Hepatocyte (in vitro differentiated cells): ENCODE results near the gene DSCAML1. TPM values are rescaled to one million over a fixed set of nuclear protein-coding genes. Genes with fewer than 3 reads are reported as not detected.

Experiments
- DNase-seq: peaks from one replicate; pipeline ENCODE4 v3.0.0-alpha.2; 2016; ENCODE audit warnings: low spot score
- H2AFZ ChIP-seq: fragments of 200-600 bp; sonication (generic); 2 replicates; pipeline ENCODE4 v1.6.0; 2016; ENCODE audit warnings: antibody characterized with exemption, mild to moderate bottlenecking
- H3K27ac ChIP-seq: fragments of 200-600 bp; sonication (generic); 2 replicates; pipeline ENCODE4 v1.5.1; 2016; ENCODE audit warnings: mild to moderate bottlenecking
- H3K27me3 ChIP-seq: fragments of 200-600 bp; sonication (generic); 2 replicates; pipeline ENCODE4 v1.6.1; 2016
- H3K36me3 ChIP-seq: fragments of 200-600 bp; sonication (generic); replicated peaks from 2 replicates; pipeline ENCODE4 v1.5.1; 2016; ENCODE audit warnings: low read depth; ENCODE audit not compliant: insufficient read depth
- H3K4me1 ChIP-seq: fragments of 200-600 bp; sonication (generic); 2 replicates; pipeline ENCODE4 v1.5.1; 2016; ENCODE audit warnings: mild to moderate bottlenecking, moderate library complexity; ENCODE audit not compliant: insufficient read depth
- H3K4me2 ChIP-seq: fragments of 200-600 bp; sonication (generic); 2 replicates; pipeline ENCODE4 v1.6.0; 2016
- H3K4me3 ChIP-seq: fragments of 200-600 bp; sonication (generic); 2 replicates; pipeline ENCODE4 v1.5.1; 2016; ENCODE audit warnings: mild to moderate bottlenecking
- H3K79me2 ChIP-seq: fragments of 200-600 bp; sonication (generic); 2 replicates; pipeline ENCODE4 v1.6.0; 2017; ENCODE audit warnings: mild to moderate bottlenecking
- H3K9me2 ChIP-seq: fragments of 200-600 bp; sonication (generic); replicated peaks from 2 replicates; pipeline ENCODE4 v1.6.0; 2017; ENCODE audit warnings: mild to moderate bottlenecking; ENCODE audit not compliant: insufficient read depth
- H3K9me3 ChIP-seq: fragments of 200-600 bp; sonication (generic); 2 replicates; pipeline ENCODE4 v1.5.1; 2016; ENCODE audit warnings: low read depth, mild to moderate bottlenecking
- H4K20me1 ChIP-seq: fragments of 200-600 bp; sonication (generic); 2 replicates; pipeline ENCODE4 v1.6.0; 2016; ENCODE audit warnings: mild to moderate bottlenecking; ENCODE audit not compliant: insufficient read depth, poor library complexity, severe bottlenecking
- EZH2 ChIP-seq: fragments of 200-600 bp; sonication (generic); IDR thresholded peaks from 2 replicates; pipeline ENCODE4 v1.6.1; 2016; ENCODE audit warnings: antibody characterized with exemption, mild to moderate bottlenecking, borderline replicate concordance
- EZH2phosphoT487 ChIP-seq: fragments of 200-600 bp; sonication (generic); IDR thresholded peaks from one replicate; pipeline ENCODE4 v1.6.1; 2018; ENCODE audit warnings: antibody characterized with exemption, mild to moderate bottlenecking, low read depth, moderate library complexity; ENCODE audit not compliant: unreplicated experiment, severe bottlenecking
- WGBS: methylation state at CpG from one replicate; pipeline ENCODE4 v1.1.6; 2016; ENCODE audit warnings: low lambda C conversion rate; ENCODE audit errors: missing lambda C conversion rate; 5-methylcytosine and 5-hydroxymethylcytosine counted together
- polyA plus RNA-seq: library from polyadenylated mRNA; unstranded; fragments of >200 nt; fragmentation: Nextera tagmentation; extraction: Ambion mirVana; gene quantifications from 2 replicates; pipeline ENCODE4 v1.2.1, GENCODE V29; 2016
- total RNA-seq: library from RNA; depleted of rRNA; stranded (reverse); fragments of >200 nt; gene quantifications from 2 replicates; pipeline ENCODE4 v1.2.3, GENCODE V29; 2014
- TF ChIP-seq, protein P1 (sequence below): fragments of 200-600 bp; sonication (generic); IDR thresholded peaks from 2 replicates; pipeline ENCODE4 v1.5.1; 2016; ENCODE audit warnings: antibody characterized with exemption, mild to moderate bottlenecking; ENCODE audit not compliant: poor library complexity

DSCAML1 gene
- total and polyA plus RNA-seq, 2 experiments from 2014 or later = 0.46 to 2.6 TPM

DNA sequence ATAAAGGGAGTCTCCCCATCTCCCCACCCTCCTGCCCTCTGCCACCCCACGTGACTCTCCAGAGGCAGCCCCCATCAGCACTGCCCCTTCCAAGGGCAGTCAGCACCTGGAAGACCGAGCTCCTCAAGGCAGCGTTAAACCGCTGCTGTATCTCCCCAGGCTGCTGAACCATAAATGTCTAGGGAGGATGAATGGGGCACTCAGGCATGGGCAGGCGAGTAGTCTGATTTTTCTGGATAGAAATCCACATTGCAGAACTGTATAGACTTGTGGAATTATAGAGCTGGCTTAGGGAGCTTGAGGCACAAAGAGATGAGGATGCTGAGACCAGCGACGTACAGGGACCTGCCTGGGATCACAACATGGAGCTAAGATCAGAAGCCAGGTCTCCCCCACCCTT lies 269.7 kb downstream of the DSCAML1 start:
- H3K27ac ChIP-seq = no peak overlapping the region

DNA sequence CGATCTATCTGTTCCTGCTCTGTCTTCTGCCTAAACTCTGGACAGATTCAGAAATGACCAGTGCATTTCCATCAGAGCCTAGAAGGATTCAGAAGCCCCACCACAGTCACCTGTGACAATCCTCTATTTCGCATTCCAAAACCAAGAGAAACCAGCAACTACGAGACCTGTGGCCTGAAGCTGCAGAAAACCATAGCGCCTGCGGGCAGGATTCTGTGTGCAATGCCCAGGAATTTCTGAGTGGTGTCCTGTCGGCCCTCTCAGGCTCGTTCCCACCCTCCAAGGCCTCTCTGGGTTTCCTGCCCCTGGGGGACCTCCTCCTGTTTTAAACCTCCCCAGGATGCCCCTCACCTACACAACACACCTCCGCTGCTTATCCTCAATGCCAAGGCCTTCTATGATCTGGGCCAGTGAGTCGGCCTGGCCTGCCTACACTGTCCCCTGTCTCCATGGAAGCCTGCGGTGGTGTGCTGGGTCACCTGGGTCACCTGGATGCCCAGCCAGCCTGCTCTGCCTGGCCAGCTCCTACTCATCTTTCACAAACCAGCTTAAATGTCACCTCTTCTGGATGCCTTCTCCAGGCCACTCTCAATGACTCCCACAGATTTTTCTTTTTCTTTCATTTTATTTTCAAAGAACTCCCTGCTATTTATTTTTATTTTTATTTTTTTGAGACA lies 271.0 kb downstream of the DSCAML1 start:
- no peak overlapping the region for H2AFZ ChIP-seq
- no peaks in the 10 kb centered on the region for H3K79me2 ChIP-seq
- H4K20me1 ChIP-seq = no peaks in the 10 kb centered on the region
- H3K9me3 ChIP-seq = no peaks in the 10 kb centered on the region
- no peaks in the 10 kb centered on the region for H3K4me1 ChIP-seq
- no peaks in the 10 kb centered on the region for H3K27me3 ChIP-seq
- H3K4me3 ChIP-seq = no peak overlapping the region
- no peak overlapping the region for H3K4me2 ChIP-seq
- TF ChIP-seq, protein P1, sequence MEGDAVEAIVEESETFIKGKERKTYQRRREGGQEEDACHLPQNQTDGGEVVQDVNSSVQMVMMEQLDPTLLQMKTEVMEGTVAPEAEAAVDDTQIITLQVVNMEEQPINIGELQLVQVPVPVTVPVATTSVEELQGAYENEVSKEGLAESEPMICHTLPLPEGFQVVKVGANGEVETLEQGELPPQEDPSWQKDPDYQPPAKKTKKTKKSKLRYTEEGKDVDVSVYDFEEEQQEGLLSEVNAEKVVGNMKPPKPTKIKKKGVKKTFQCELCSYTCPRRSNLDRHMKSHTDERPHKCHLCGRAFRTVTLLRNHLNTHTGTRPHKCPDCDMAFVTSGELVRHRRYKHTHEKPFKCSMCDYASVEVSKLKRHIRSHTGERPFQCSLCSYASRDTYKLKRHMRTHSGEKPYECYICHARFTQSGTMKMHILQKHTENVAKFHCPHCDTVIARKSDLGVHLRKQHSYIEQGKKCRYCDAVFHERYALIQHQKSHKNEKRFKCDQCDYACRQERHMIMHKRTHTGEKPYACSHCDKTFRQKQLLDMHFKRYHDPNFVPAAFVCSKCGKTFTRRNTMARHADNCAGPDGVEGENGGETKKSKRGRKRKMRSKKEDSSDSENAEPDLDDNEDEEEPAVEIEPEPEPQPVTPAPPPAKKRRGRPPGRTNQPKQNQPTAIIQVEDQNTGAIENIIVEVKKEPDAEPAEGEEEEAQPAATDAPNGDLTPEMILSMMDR = no peak
- WGBS = 86% methylated on average over 10 of the region's 10 CpGs
- no peaks in the 10 kb centered on the region for H3K9me2 ChIP-seq
- H3K27ac ChIP-seq = no peak overlapping the region
- no peak for DNase-seq
- H3K36me3 ChIP-seq = no peaks in the 10 kb centered on the region

More for the DNA sequence above, 269.7 kb downstream of the DSCAML1 start:
- Histone ChIP-seq H3K27me3 (no peaks in the 10 kb centered on the region), H4K20me1 (no peaks in the 10 kb centered on the region), H3K4me1 (no peaks in the 10 kb centered on the region), H3K36me3 (no peaks in the 10 kb centered on the region), H2AFZ (no peak overlapping the region), H3K4me3 (no peak overlapping the region), H3K9me3 (no peaks in the 10 kb centered on the region), H3K9me2 (no peaks in the 10 kb centered on the region), H3K79me2 (no peaks in the 10 kb centered on the region), H3K4me2 (no peak overlapping the region)
- no peak for DNase-seq
- no peak for TF ChIP-seq EZH2
- TF ChIP-seq, protein P1 = no peak
- no peak for TF ChIP-seq EZH2phosphoT487
- WGBS = 78% methylated on average over 7 of the region's 7 CpGs

DNA sequence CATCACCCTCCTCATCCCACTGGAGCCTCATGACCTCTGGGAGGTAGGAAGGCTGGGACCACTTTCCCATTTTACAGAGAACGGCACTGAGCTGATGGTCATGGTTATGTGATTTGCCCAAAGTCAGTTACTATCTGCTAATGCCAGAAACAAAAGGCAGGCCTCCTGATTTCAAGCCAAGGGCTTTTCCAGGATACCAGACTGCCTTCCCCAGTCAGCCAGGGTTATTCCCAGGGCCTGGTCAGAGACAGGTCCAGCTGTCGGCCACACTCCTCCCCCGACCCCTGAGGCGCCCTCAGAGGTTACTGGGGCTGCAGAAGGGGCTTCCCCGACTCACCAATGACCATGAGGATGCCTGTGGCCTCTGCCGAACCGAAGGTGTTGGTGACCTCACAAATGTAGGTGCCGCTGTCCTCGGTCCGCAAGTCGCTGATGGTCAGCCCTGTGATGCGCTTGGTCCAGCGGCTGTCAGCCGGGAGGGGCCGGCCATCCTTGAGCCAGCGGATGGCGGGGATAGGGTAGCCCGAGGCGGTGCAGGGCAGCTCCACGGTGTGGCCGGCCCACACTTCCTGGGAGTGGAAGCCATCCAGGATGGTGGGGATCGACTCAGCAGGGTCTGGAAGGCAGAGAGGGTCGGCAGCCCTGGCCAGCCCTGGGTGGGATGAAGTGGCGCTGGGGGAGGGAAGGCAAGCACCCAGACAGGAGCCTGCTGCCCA lies 272.4 kb downstream of the DSCAML1 start:
- no peak for TF ChIP-seq EZH2phosphoT487
- no peak for TF ChIP-seq EZH2
- TF ChIP-seq, protein P1 = no peak
- no peak for DNase-seq
- 94% methylated on average over 24 of the region's 24 CpGs for WGBS
- no peak overlapping the region for H2AFZ ChIP-seq
- H3K79me2 ChIP-seq = no peaks in the 10 kb centered on the region
- no peaks in the 10 kb centered on the region for H3K36me3 ChIP-seq
- peaks cover 6% of the 10 kb centered on the region for H3K4me1 ChIP-seq
- H3K27ac ChIP-seq = no peak overlapping the region
- H3K4me3 ChIP-seq = no peak overlapping the region
- no peaks in the 10 kb centered on the region for H4K20me1 ChIP-seq
- no peaks in the 10 kb centered on the region for H3K9me3 ChIP-seq
- H3K4me2 ChIP-seq = no peak overlapping the region
- H3K27me3 ChIP-seq = no peaks in the 10 kb centered on the region
- no peaks in the 10 kb centered on the region for H3K9me2 ChIP-seq
